Skeletal muscle cell (primary cell): ENCODE data around the gene PRKCA.

Experiments
- DNase-seq: peaks from one replicate; pipeline ENCODE4 v3.0.0-alpha.2; 2010; ENCODE audit warnings: low read depth
- H3K4me3 ChIP-seq: 2 replicates; pipeline ENCODE4 v1.5.1; 2011; ENCODE audit warnings: low read depth, mild to moderate bottlenecking, control low read depth, low read length, moderate library complexity

PRKCA gene

DNA sequence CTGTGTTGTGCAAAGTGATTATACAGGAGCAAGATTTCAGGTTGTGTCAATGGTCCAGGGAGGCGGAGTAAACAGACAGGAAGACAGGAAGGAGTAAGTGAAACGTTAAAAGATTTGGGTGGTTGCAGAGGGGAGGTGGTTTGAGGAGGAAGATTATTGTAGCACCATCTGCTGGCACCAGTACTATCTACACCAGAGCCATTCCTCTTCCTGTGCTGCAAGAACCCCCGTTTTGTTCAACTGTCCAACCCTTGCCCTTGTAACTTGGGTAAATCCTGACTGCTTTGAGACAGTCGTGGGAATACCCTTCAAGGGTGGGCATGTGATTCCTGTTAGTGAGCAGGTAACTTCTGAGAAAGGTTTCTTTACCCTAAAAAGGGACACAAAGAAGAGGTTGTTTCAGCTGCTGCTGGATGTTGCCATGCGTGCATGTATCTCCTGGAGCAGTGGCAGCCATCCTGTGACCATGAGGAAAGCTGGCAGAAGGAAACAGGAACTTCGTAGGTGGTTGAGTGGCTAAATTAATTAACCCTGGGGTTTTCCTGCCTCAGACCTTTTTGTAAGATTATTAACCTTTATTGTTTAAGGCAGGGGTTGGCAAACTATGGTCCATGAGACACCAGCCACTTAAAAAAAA is 124.1 kb downstream of the PRKCA start:
- DNase-seq, result no peak
- no peak overlapping the region for H3K4me3 ChIP-seq

DNA sequence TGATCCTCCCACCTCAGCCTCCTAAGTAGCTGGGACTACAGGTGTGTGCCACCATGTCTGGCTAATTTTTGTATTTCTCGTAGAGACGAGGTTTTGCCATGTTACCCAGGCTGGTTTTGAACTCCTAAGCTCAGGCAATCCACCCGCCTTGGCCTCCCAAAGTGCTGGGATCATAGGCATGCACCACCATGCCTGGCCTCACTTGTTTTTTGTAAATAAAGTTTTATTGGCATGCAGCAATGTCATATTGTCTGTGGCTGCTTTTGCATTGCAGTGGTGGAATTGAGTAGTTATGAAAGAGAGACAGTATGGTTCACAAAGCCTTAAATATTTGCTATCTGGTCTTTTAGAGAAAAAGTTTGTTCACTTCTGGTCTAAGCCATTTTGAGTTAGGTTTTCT is 124.7 kb downstream of the PRKCA start:
- H3K4me3 ChIP-seq, result no peak overlapping the region
- no peak for DNase-seq

- H3K4me3 ChIP-seq, result no peak overlapping the region
- no peak for DNase-seq
These were observed 127.3 kb downstream of the PRKCA start for GRCh38 chr17:66429680-66430079.

DNA sequence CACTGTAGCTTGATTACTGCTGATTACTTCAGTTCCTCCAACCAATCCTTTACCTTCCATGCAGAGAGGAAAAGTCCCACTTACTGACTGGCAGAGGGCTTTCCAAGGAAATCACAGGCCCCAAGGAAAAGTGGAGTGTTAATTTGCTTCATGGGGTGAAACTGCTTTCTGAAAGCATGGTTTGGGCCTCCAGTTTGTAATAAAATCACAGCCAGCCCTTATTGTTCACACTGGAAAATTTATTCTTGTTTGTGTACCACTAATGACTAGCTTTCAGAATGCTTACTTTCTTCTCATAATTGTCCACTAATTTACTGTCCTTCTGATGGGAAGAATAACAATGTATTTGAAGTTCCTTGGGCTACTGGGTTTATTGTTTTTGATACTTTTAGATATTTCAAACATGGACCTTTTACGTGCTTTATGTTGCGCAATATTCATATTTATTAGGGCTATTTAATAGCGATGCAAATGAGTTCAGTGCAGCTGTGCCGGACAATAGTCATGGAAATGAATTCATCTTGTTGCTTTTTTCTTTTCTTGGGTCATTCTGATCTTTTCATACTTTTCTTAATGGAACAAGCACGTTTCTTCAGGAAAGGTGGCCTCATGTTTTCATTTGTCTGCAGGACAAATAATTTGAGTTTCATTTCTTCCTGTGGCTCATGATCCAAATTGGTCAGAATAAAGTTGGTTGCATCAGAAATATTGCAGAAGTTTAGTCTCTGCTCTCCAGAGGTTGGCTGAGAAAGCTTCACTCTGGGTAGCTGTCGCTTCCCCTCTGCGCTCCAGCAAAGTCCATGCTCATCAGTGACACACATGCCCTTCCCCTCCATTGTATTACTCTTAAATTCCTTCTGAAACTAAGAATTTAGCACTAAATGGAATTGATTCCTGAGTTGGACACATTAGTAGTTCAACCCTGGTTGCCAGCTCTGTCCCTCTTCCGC is 128.7 kb downstream of the PRKCA start:
- H3K4me3 ChIP-seq, result peak overlapping the region; percentile 7

GRCh38 chr17:66431910-66432309 is 129.5 kb downstream of the PRKCA start:
- H3K4me3 ChIP-seq, result peak overlapping the region; percentile 7
- peak; percentile 66 for DNase-seq

More for the DNA sequence above, 128.7 kb downstream of the PRKCA start:
- DNase-seq, result no peak

GRCh38 chr17:66432411-66432957 is 130.1 kb downstream of the PRKCA start:
- H3K4me3 ChIP-seq, result no peak overlapping the region
- no peak for DNase-seq

GRCh38 chr17:66432996-66433551 is 130.7 kb downstream of the PRKCA start:
- no peak overlapping the region for H3K4me3 ChIP-seq
- DNase-seq, result no peak

GRCh38 chr17:66435182-66435581 is 132.8 kb downstream of the PRKCA start:
- DNase-seq, result no peak
- no peak overlapping the region for H3K4me3 ChIP-seq

GRCh38 chr17:66436631-66437030 is 134.2 kb downstream of the PRKCA start:
- no peak overlapping the region for H3K4me3 ChIP-seq
- DNase-seq, result no peak

GRCh38 chr17:66437476-66438026 is 135.1 kb downstream of the PRKCA start:
- no peak for DNase-seq
- H3K4me3 ChIP-seq, result no peak overlapping the region

GRCh38 chr17:66438101-66438500 is 135.7 kb downstream of the PRKCA start:
- DNase-seq, result no peak
- no peak overlapping the region for H3K4me3 ChIP-seq

GRCh38 chr17:66441101-66441661 is 138.8 kb downstream of the PRKCA start:
- no peak overlapping the region for H3K4me3 ChIP-seq
- no peak for DNase-seq

GRCh38 chr17:66443166-66443565 is 140.8 kb downstream of the PRKCA start:
- no peak for DNase-seq
- H3K4me3 ChIP-seq, result no peak overlapping the region

- H3K4me3 ChIP-seq, result no peak overlapping the region
- DNase-seq, result no peak
These were observed 141.2 kb downstream of the PRKCA start for GRCh38 chr17:66443606-66444005.

- no peak for DNase-seq
- H3K4me3 ChIP-seq, result no peak overlapping the region
These were observed 141.6 kb downstream of the PRKCA start for GRCh38 chr17:66444031-66444430.

- no peak for DNase-seq
- no peak overlapping the region for H3K4me3 ChIP-seq
These were observed 142.8 kb downstream of the PRKCA start for GRCh38 chr17:66445229-66445628.

DNA sequence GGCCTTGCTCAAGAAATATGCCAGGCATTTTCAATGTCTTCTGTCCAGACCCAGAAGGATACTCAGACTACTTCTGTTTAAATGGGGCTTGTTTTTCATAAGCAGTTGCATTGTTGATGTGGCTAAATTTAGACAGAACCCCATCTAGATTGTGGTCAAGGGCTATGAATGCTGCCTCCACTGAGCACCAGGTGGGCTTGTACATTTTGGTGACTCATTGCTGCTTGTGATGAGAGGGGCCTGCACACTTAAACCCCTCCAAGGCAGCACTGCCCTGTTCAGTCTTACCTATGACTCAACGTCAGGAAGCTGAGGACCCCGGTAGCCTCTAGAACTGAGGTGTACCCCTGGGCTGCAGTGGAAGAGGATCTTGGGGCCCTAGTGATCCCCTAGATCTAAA is 144.0 kb downstream of the PRKCA start:
- no peak for DNase-seq
- H3K4me3 ChIP-seq, result no peak overlapping the region

DNA sequence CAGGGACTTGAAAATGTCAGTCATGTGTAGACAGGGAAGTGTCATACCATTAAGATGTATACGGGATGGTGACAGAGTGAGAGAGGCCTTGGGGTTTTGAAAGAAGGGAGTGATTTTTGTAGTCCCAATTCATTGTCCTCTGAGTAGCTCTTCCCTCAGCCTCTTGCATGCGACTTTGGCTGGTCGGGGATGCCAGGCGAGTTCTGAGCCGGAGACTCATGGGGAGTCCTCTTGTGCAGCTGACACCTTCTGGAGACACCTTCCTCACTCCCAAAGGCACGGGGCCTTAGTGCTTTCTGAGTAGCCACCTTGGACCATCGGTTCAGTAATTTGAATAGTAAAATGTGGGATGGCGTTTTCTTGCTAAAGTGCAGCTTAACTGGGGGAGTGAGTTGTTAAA is 144.7 kb downstream of the PRKCA start:
- no peak for DNase-seq
- no peak overlapping the region for H3K4me3 ChIP-seq

GRCh38 chr17:66448026-66448639 is 145.7 kb downstream of the PRKCA start:
- no peak for DNase-seq

More at GRCh38 chr17:66448026-66448639, 145.7 kb downstream of the PRKCA start:
- H3K4me3 ChIP-seq, result no peak overlapping the region
